ENCODE results near the gene MAGEL2. TPM values are rescaled to one million over a fixed set of nuclear protein-coding genes. Genes with fewer than 3 reads are reported as not detected.

The MAGEL2 gene
- total RNA-seq: 0.13 and 0.22 TPM in 2 replicates

DNA sequence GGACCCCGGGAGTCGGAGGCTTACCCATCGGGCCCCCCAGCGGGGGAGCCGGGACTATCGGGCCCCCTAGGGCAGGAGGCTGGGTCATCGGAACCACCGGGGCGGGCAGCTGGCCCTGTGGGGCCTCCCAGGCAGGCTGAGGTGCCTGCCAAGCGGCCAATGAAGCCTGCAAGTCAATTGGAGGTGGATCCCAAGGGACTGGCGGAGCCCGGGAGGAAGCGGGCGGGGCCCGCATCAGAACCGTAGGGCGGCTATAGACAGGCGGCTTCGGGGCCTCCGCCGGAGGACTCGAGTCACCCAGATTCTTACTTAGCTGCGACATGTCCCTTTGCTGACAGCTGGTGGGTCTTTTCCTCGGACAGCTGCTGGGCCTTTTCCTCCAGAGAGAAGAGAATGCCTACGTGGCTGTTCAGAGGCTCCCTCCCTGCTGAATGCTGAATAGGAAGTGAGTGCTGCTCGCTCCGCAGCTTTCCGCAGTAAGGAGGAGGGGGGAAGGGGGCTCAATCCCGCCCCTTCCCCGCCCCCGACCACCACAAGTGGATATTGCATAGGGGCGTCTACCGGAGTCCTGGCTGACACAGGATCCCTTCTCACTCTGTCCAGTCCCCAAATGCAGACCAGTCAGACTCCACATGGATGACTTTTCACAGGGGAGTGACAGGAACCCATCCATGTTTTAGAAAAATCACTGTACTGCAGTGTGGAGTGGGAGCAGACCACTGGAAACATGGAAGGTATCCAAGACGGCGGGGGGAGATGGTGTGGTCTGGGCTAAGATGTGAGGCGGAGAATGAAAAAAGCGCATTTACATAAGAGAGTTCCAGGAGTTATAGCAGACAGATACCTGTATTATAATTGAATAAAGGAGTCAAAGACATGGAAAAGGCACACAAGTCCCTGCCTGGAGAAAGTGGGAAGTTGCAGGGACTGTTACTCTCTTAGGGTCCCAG lies at the start of gene MAGEL2:
Gene MAGEL2, minus strand, starts transcription at position 447 of the 950 bp plus-strand sequence. Its CDS starts 125 bp downstream, at position 322.

DNA sequence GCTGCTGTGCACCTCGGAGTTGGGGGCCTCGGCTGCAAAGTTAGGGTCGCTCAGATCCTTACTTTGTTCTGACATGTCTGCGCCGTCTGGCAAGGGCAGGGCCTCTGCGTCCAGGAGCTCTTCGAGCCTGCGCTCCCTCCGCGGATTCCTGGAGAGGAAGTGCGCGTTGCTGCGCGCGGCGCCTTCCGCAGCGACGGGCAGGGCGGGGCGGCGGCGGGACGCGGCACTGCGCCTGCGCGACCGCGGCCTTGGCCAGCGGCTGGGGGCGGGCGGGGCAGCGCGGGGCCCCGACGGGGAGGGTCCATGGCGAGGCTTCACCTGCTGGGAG lies 39.4 kb upstream of the MAGEL2 start, which contains the start of gene NDN:
Gene NDN, minus strand, starts transcription at position 163 of the 328 bp plus-strand sequence. Its CDS starts 88 bp downstream, at position 75.

Other genes starting within 250 kb of the MAGEL2 start
- gene GOLGA6L2, start 200.6 kb downstream of the MAGEL2 start, total RNA-seq: not detected in 2 replicates
- not detected in 2 replicates for gene MKRN3, start 82.2 kb downstream of the MAGEL2 start, total RNA-seq
- 71.0 and 81.0 TPM in 2 replicates for gene NDN, start 39.4 kb upstream of the MAGEL2 start, total RNA-seq